Spleen (tissue), 7 donors: Measurements from ENCODE around the gene GHRH.

Experiments used
- CTCF ChIP-seq, 11 experiments: fragments of 200-600 bp in 7 of 11; fragments of 450-650 bp in 4 of 11; sonication (generic) in 4 of 11; IDR thresholded peaks in 8 of 11; conservative IDR thresholded peaks in 3 of 11; 1 replicate in 7 of 11; 2 replicates in 4 of 11; pipeline versions ENCODE4 v1.4.0 to v1.8.0; 2016 to 2021; ENCODE audit warnings: antibody characterized with exemption in 11 of 11, inconsistent platforms in 4 of 11, mild to moderate bottlenecking in 1 of 11
- POLR2A ChIP-seq, 3 donors: fragments of 450-650 bp; IDR thresholded peaks; one replicate each; pipeline ENCODE4 v1.5.1; 2017; ENCODE audit warnings: antibody characterized with exemption in 3 of 3, mild to moderate bottlenecking in 1 of 3
- POLR2AphosphoS5 ChIP-seq, 3 donors: sonication (generic); formaldehyde crosslinking; IDR thresholded peaks; one replicate each; pipeline ENCODE4 v1.5.1; 2017; ENCODE audit warnings: antibody characterized with exemption in 3 of 3
- donor health status: DM: no; HTN: no; CAD: no; lungs with moderate emphysema.
- donor health status: DM: no; HTN: no; CAD: no.
- donor health status: DM: no; HTN: no; CAD: no.

DNA sequence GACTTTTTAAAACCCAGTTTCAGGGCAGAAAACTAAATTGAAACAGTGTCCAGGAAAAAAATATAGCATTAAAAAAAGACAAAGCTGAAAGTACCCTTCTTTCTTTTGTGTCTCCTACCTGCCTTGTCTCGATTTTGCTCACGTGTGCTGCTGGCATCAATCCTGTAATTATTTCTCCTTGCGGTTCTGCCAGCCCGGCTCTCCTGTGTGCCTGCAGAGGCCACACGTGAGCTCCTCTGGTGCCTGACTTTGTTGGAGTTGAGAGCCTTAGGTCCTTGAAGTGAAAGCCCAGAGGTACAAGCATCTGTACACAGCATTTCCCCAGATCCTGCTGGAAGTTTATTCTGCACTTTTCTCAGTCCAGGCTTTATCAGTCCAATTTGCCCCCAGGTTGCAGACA lies 36.5 kb downstream of the GHRH start:
- TF ChIP-seq CTCF (IDR thresholded peaks at IDR 0.05 in 8 of 11, conservative IDR thresholded peaks at IDR 0.05 in 3 of 11) (no peak), POLR2AphosphoS5 (IDR thresholded peaks at IDR 0.05) (no peak), POLR2A (IDR thresholded peaks at IDR 0.05) (no peak)
